HAP-1 (cell line): ENCODE results near the gene ZNF280D.

Source experiments
- DNase-seq, 2 experiments: peaks; one replicate each; pipeline ENCODE4 v3.0.0-alpha.2; 2016 to 2020; ENCODE audit warnings: low spot score in 2 of 2
- H3K27me3 ChIP-seq: fragments of 250-450 bp; sonication (Bioruptor Pico); 2 replicates; pipeline ENCODE4 v1.5.1; 2020; ENCODE audit warnings: low read depth, mild to moderate bottlenecking, moderate library complexity
- H3K36me3 ChIP-seq: fragments of 250-450 bp; sonication (Bioruptor Pico); replicated peaks from 2 replicates; pipeline ENCODE4 v1.5.1; 2020; ENCODE audit warnings: mild to moderate bottlenecking
- H3K4me1 ChIP-seq: fragments of 250-450 bp; sonication (Bioruptor Pico); 2 replicates; pipeline ENCODE4 v1.5.1; 2020; ENCODE audit warnings: mild to moderate bottlenecking
- H3K4me3 ChIP-seq: fragments of 250-450 bp; sonication (Bioruptor Pico); 2 replicates; pipeline ENCODE4 v1.5.1; 2020; ENCODE audit warnings: mild to moderate bottlenecking, moderate library complexity
- H3K9me3 ChIP-seq: fragments of 250-450 bp; sonication (Bioruptor Pico); 2 replicates; pipeline ENCODE4 v1.5.1; 2020; ENCODE audit warnings: mild to moderate bottlenecking, moderate library complexity
- in situ Hi-C: fragments of 300-500 bp; cut with MboI; formaldehyde crosslinking; loops from 3 replicates; pipeline ENCODE4 v1.14.3; 2020; ENCODE audit warnings: low sequenced_read_pairs, inconsistent platforms, mixed read lengths

The ZNF280D gene

GRCh38 chr15:56763141-56763895, 30.0 kb upstream of the ZNF280D start:
- Histone ChIP-seq H3K36me3 (no peaks in the 10 kb centered on the region), H3K9me3 (no peaks in the 10 kb centered on the region), H3K27me3 (no peaks in the 10 kb centered on the region), H3K4me3 (no peak overlapping the region), H3K4me1 (peaks cover 11% of the 10 kb centered on the region)
- DNase-seq: no peak
- in situ Hi-C loops: no loop called here

- H3K27me3 ChIP-seq: no peaks in the 10 kb centered on the region; the same call in 1 of the 2 replicates
- peak; percentile 73 to 82 for DNase-seq
- no peak overlapping the region for H3K4me3 ChIP-seq
- H3K4me1 ChIP-seq: peaks cover 11% of the 10 kb centered on the region
- H3K9me3 ChIP-seq: no peaks in the 10 kb centered on the region
- no peaks in the 10 kb centered on the region for H3K36me3 ChIP-seq
- in situ Hi-C loops: no loop called here
Observed at GRCh38 chr15:56760186-56760585, 26.9 kb upstream of the ZNF280D start.

- H3K36me3 ChIP-seq: no peaks in the 10 kb centered on the region
- H3K9me3 ChIP-seq: no peaks in the 10 kb centered on the region
- in situ Hi-C loops: no loop called here
- no peak overlapping the region for H3K4me3 ChIP-seq
- no peaks in the 10 kb centered on the region; the same call in 1 of the 2 replicates for H3K27me3 ChIP-seq
- no peak for DNase-seq
- H3K4me1 ChIP-seq: peaks cover 11% of the 10 kb centered on the region
Observed at GRCh38 chr15:56759450-56759845, 26.1 kb upstream of the ZNF280D start.

- in situ Hi-C loops: no loop called here
- DNase-seq: peak in 1 of 2 experiments; percentile 6
Observed at GRCh38 chr15:56758770-56759449, 25.6 kb upstream of the ZNF280D start.

GRCh38 chr15:56757875-56758274, 24.6 kb upstream of the ZNF280D start:
- no peak for DNase-seq
- Histone ChIP-seq H3K4me3 (no peak overlapping the region), H3K9me3 (no peaks in the 10 kb centered on the region), H3K27me3 (peaks cover 2% of the 10 kb centered on the region; the same call in 1 of the 2 replicates), H3K36me3 (no peaks in the 10 kb centered on the region), H3K4me1 (peaks cover 11% of the 10 kb centered on the region)
- in situ Hi-C loops: no loop called here

More at GRCh38 chr15:56758770-56759449, 25.6 kb upstream of the ZNF280D start:
- Histone ChIP-seq H3K4me1 (peaks cover 11% of the 10 kb centered on the region), H3K4me3 (no peak overlapping the region), H3K9me3 (no peaks in the 10 kb centered on the region), H3K27me3 (peaks cover under 1% of the 10 kb centered on the region; the same call in 1 of the 2 replicates), H3K36me3 (no peaks in the 10 kb centered on the region)

GRCh38 chr15:56754772-56755370, 21.6 kb upstream of the ZNF280D start:
- Histone ChIP-seq H3K36me3 (no peaks in the 10 kb centered on the region), H3K4me1 (peaks cover 2% of the 10 kb centered on the region), H3K27me3 (peaks cover 2% of the 10 kb centered on the region; the same call in 1 of the 2 replicates), H3K9me3 (no peaks in the 10 kb centered on the region), H3K4me3 (no peak overlapping the region)
- DNase-seq: no peak
- in situ Hi-C loops: no loop called here

GRCh38 chr15:56752986-56753385, 19.7 kb upstream of the ZNF280D start:
- Histone ChIP-seq H3K4me3 (no peak overlapping the region), H3K4me1 (no peaks in the 10 kb centered on the region)
- in situ Hi-C loops: no loop called here

GRCh38 chr15:56749982-56750381, 16.7 kb upstream of the ZNF280D start:
- H3K4me3 ChIP-seq: no peak overlapping the region
- no peaks in the 10 kb centered on the region for H3K36me3 ChIP-seq
- no peaks in the 10 kb centered on the region for H3K4me1 ChIP-seq
- no peaks in the 10 kb centered on the region for H3K9me3 ChIP-seq
- in situ Hi-C loops: no loop called here
- H3K27me3 ChIP-seq: 0 out of 2 replicates have a peak, but pooled peaks cover 2% of the 10 kb centered on the region
- DNase-seq: no peak

More at GRCh38 chr15:56752986-56753385, 19.7 kb upstream of the ZNF280D start:
- DNase-seq: no peak
- no peaks in the 10 kb centered on the region for H3K36me3 ChIP-seq
- no peaks in the 10 kb centered on the region for H3K9me3 ChIP-seq
- H3K27me3 ChIP-seq: peaks cover 2% of the 10 kb centered on the region; the same call in 1 of the 2 replicates

GRCh38 chr15:56744701-56745683, 11.7 kb upstream of the ZNF280D start:
- Histone ChIP-seq H3K27me3 (0 out of 2 replicates have a peak, but pooled peaks cover 4% of the 10 kb centered on the region), H3K36me3 (no peaks in the 10 kb centered on the region), H3K9me3 (no peaks in the 10 kb centered on the region), H3K4me1 (no peaks in the 10 kb centered on the region), H3K4me3 (no peak overlapping the region)
- in situ Hi-C loops: no loop called here
- no peak for DNase-seq

- no peak overlapping the region for H3K4me3 ChIP-seq
Observed at GRCh38 chr15:56741541-56741940, 8.2 kb upstream of the ZNF280D start.

GRCh38 chr15:56739964-56740640, 6.8 kb upstream of the ZNF280D start:
- DNase-seq: peak in 1 of 2 experiments; percentile 22
- Histone ChIP-seq H3K4me3 (no peak overlapping the region), H3K4me1 (peaks cover 28% of the 10 kb centered on the region)

More at GRCh38 chr15:56741541-56741940, 8.2 kb upstream of the ZNF280D start:
- Histone ChIP-seq H3K9me3 (no peaks in the 10 kb centered on the region), H3K36me3 (no peaks in the 10 kb centered on the region), H3K4me1 (peaks cover 21% of the 10 kb centered on the region), H3K27me3 (peaks cover 4% of the 10 kb centered on the region; the same call in 1 of the 2 replicates)
- in situ Hi-C loops: no loop called here
- DNase-seq: no peak

GRCh38 chr15:56739474-56739873, 6.2 kb upstream of the ZNF280D start:
- Histone ChIP-seq H3K27me3 (peaks cover 4% of the 10 kb centered on the region; the same call in 1 of the 2 replicates), H3K9me3 (no peaks in the 10 kb centered on the region; the same call in 1 of the 2 replicates), H3K36me3 (no peaks in the 10 kb centered on the region), H3K4me1 (peaks cover 28% of the 10 kb centered on the region), H3K4me3 (no peak overlapping the region)
- DNase-seq: no peak
- in situ Hi-C loops: no loop called here

More at GRCh38 chr15:56739964-56740640, 6.8 kb upstream of the ZNF280D start:
- in situ Hi-C loops: no loop called here
- Histone ChIP-seq H3K36me3 (no peaks in the 10 kb centered on the region), H3K9me3 (no peaks in the 10 kb centered on the region; the same call in 1 of the 2 replicates), H3K27me3 (peaks cover 4% of the 10 kb centered on the region; the same call in 1 of the 2 replicates)
